GM12873 (cell line): Measurements from ENCODE around the gene LCMT1.

ENCODE experiments used
- CTCF ChIP-seq: IDR thresholded peaks from 2 replicates; pipeline ENCODE4 v1.5.1; 2012; ENCODE audit warnings: low read depth, mild to moderate bottlenecking, moderate library complexity, low read length, control low read depth; ENCODE audit not compliant: insufficient read depth; ENCODE audit errors: missing control alignments

The LCMT1 gene

GRCh38 chr16:25084797-25085196, 26.7 kb upstream of the LCMT1 start:
- TF ChIP-seq CTCF, result no peak

GRCh38 chr16:25087761-25088160, 23.8 kb upstream of the LCMT1 start:
- no peak for TF ChIP-seq CTCF

GRCh38 chr16:25089351-25089750, 22.2 kb upstream of the LCMT1 start:
- TF ChIP-seq CTCF, result no peak

GRCh38 chr16:25092441-25092840, 19.1 kb upstream of the LCMT1 start:
- TF ChIP-seq CTCF, result no peak

GRCh38 chr16:25093208-25094061, 18.1 kb upstream of the LCMT1 start:
- TF ChIP-seq CTCF, result no peak

- TF ChIP-seq CTCF, result no peak
Observed at GRCh38 chr16:25094596-25094995, 16.9 kb upstream of the LCMT1 start.

GRCh38 chr16:25095636-25096035, 15.9 kb upstream of the LCMT1 start:
- TF ChIP-seq CTCF, result no peak
